Adipocyte (in vitro differentiated cells): ENCODE data around the gene P2RY6.

Experiments used
- DNase-seq: peaks from one replicate; pipeline ENCODE4 v3.0.0-alpha.2; 2015; ENCODE audit warnings: low read depth
- H3K27me3 ChIP-seq: replicated peaks from 2 replicates; pipeline ENCODE4 v1.7.0; 2013; ENCODE audit warnings: mild to moderate bottlenecking, low read length, moderate library complexity; ENCODE audit not compliant: control insufficient read depth, insufficient read depth
- H3K36me3 ChIP-seq: 2 replicates; pipeline ENCODE4 v1.7.0; 2013; ENCODE audit warnings: low read length, mild to moderate bottlenecking, moderate library complexity; ENCODE audit not compliant: control insufficient read depth, insufficient read depth, severe bottlenecking
- H3K4me1 ChIP-seq: 2 replicates; pipeline ENCODE4 v1.7.0; 2013; ENCODE audit warnings: mild to moderate bottlenecking, low read length, moderate library complexity; ENCODE audit not compliant: control insufficient read depth, insufficient read depth
- H3K4me3 ChIP-seq: 2 replicates; pipeline ENCODE4 v1.7.0; 2013; ENCODE audit warnings: mild to moderate bottlenecking, low read length, moderate library complexity
- H3K9ac ChIP-seq: 2 replicates; pipeline ENCODE4 v1.7.0; 2013; ENCODE audit warnings: mild to moderate bottlenecking, low read length, moderate library complexity
- H3K9me3 ChIP-seq: 2 replicates; pipeline ENCODE4 v1.7.0; 2013; ENCODE audit warnings: mild to moderate bottlenecking, low read length, moderate library complexity; ENCODE audit not compliant: control insufficient read depth

Gene P2RY6

GRCh38 chr11:73286240-73286810, 14.2 kb downstream of the P2RY6 start:
- Histone ChIP-seq H3K27me3 (no peaks in the 10 kb centered on the region), H3K4me1 (peaks cover 12% of the 10 kb centered on the region), H3K9me3 (no peaks in the 10 kb centered on the region), H3K4me3 (no peak overlapping the region), H3K36me3 (no peaks in the 10 kb centered on the region), H3K9ac (no peak overlapping the region)
- DNase-seq = no peak

- Histone ChIP-seq H3K36me3 (no peaks in the 10 kb centered on the region), H3K4me3 (no peak overlapping the region), H3K27me3 (no peaks in the 10 kb centered on the region), H3K4me1 (peaks cover 12% of the 10 kb centered on the region), H3K9ac (no peak overlapping the region), H3K9me3 (no peaks in the 10 kb centered on the region)
- no peak for DNase-seq
Measured at GRCh38 chr11:73287400-73288101, 15.4 kb downstream of the P2RY6 start.

- no peak for DNase-seq
Measured at GRCh38 chr11:73288192-73288872, 16.2 kb downstream of the P2RY6 start.

GRCh38 chr11:73288873-73289707, 17.0 kb downstream of the P2RY6 start:
- Histone ChIP-seq H3K4me3 (no peak overlapping the region), H3K36me3 (no peaks in the 10 kb centered on the region), H3K9ac (peak overlapping the region; percentile 71), H3K4me1 (peaks cover 12% of the 10 kb centered on the region), H3K27me3 (no peaks in the 10 kb centered on the region), H3K9me3 (no peaks in the 10 kb centered on the region)
- peak; percentile 87 for DNase-seq

More at GRCh38 chr11:73288192-73288872, 16.2 kb downstream of the P2RY6 start:
- H3K27me3 ChIP-seq = no peaks in the 10 kb centered on the region
- H3K4me1 ChIP-seq = peaks cover 12% of the 10 kb centered on the region
- no peaks in the 10 kb centered on the region for H3K36me3 ChIP-seq
- no peak overlapping the region for H3K4me3 ChIP-seq
- no peaks in the 10 kb centered on the region for H3K9me3 ChIP-seq
- peak overlapping the region; percentile 71 for H3K9ac ChIP-seq

GRCh38 chr11:73290536-73290935, 18.4 kb downstream of the P2RY6 start:
- Histone ChIP-seq H3K4me1 (peaks cover 17% of the 10 kb centered on the region), H3K27me3 (no peaks in the 10 kb centered on the region), H3K4me3 (no peak overlapping the region), H3K9me3 (no peaks in the 10 kb centered on the region), H3K36me3 (no peaks in the 10 kb centered on the region), H3K9ac (no peak overlapping the region)
- no peak for DNase-seq

GRCh38 chr11:73291196-73291595, 19.1 kb downstream of the P2RY6 start:
- Histone ChIP-seq H3K4me3 (no peak overlapping the region), H3K36me3 (no peaks in the 10 kb centered on the region), H3K9ac (no peak overlapping the region), H3K27me3 (no peaks in the 10 kb centered on the region), H3K9me3 (no peaks in the 10 kb centered on the region), H3K4me1 (peaks cover 17% of the 10 kb centered on the region)
- no peak for DNase-seq

- H3K9ac ChIP-seq = peak overlapping the region; percentile 31
- H3K27me3 ChIP-seq = no peaks in the 10 kb centered on the region
- no peaks in the 10 kb centered on the region for H3K9me3 ChIP-seq
- no peak for DNase-seq
- no peaks in the 10 kb centered on the region for H3K36me3 ChIP-seq
- peaks cover 17% of the 10 kb centered on the region for H3K4me1 ChIP-seq
- no peak overlapping the region for H3K4me3 ChIP-seq
Measured at GRCh38 chr11:73291781-73292524, 19.8 kb downstream of the P2RY6 start.

GRCh38 chr11:73292525-73292894, 20.4 kb downstream of the P2RY6 start:
- Histone ChIP-seq H3K9ac (peak overlapping the region; percentile 31), H3K4me1 (peaks cover 17% of the 10 kb centered on the region), H3K36me3 (no peaks in the 10 kb centered on the region), H3K4me3 (no peak overlapping the region), H3K27me3 (no peaks in the 10 kb centered on the region), H3K9me3 (no peaks in the 10 kb centered on the region)
- no peak for DNase-seq

- Histone ChIP-seq H3K27me3 (no peaks in the 10 kb centered on the region), H3K9me3 (no peaks in the 10 kb centered on the region), H3K4me3 (no peak overlapping the region), H3K9ac (no peak overlapping the region), H3K4me1 (peaks cover 17% of the 10 kb centered on the region), H3K36me3 (no peaks in the 10 kb centered on the region)
- no peak for DNase-seq
Measured at GRCh38 chr11:73293356-73293936, 21.3 kb downstream of the P2RY6 start.

- no peak overlapping the region for H3K4me3 ChIP-seq
- DNase-seq = no peak
- no peaks in the 10 kb centered on the region for H3K9me3 ChIP-seq
- H3K9ac ChIP-seq = no peak overlapping the region
- no peaks in the 10 kb centered on the region for H3K36me3 ChIP-seq
- H3K4me1 ChIP-seq = peaks cover 8% of the 10 kb centered on the region
- H3K27me3 ChIP-seq = no peaks in the 10 kb centered on the region
Measured at GRCh38 chr11:73294604-73295003, 22.5 kb downstream of the P2RY6 start.
